ENCODE measurements around the gene TAF5L.

TAF5L gene

GRCh38 chr1:229620876-229621275 lies 5.0 kb downstream of the TAF5L start:
- POLR2A ChIA-PET: no interaction called here
- TF ChIP-seq, protein P1, sequence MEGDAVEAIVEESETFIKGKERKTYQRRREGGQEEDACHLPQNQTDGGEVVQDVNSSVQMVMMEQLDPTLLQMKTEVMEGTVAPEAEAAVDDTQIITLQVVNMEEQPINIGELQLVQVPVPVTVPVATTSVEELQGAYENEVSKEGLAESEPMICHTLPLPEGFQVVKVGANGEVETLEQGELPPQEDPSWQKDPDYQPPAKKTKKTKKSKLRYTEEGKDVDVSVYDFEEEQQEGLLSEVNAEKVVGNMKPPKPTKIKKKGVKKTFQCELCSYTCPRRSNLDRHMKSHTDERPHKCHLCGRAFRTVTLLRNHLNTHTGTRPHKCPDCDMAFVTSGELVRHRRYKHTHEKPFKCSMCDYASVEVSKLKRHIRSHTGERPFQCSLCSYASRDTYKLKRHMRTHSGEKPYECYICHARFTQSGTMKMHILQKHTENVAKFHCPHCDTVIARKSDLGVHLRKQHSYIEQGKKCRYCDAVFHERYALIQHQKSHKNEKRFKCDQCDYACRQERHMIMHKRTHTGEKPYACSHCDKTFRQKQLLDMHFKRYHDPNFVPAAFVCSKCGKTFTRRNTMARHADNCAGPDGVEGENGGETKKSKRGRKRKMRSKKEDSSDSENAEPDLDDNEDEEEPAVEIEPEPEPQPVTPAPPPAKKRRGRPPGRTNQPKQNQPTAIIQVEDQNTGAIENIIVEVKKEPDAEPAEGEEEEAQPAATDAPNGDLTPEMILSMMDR (IDR thresholded peaks at IDR 0.05; ENCODE audit: insufficient read depth, low read length, missing control alignments): no peak

DNA sequence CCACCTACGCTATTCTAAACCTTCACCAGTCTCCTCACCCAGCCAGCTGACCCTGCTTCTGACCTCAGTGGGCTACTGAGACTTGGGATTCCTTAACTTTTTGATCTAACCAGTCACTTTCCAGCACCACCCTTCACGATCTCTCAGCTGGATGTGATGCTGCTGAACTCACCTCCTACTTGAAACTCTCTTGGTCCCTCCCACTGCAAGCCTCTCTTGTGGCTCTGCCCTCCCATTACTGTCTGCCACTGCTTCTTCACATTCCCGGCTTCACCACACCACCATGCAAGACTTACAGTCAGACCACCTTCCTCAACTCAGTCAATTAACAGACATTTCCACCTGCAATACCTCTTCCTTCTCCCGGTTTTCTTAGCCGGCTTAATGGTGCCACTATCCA lies 6.3 kb downstream of the TAF5L start:
- no peak overlapping the region for H3K4me3 ChIP-seq (ENCODE audit: low read depth, low read length)
- ChIA-PET POLR2A (interaction anchor here (1.1 kb wide), 1 partner anchor 61 kb away, joined by 3 read pairs; the partner anchor contains the start of gene ABCB10), CTCF (interaction anchor here (1.2 kb wide), 1 partner anchor 61 kb away, joined by 3 read pairs; the partner anchor contains the start of gene ABCB10)
- TF ChIP-seq, protein P1 (IDR thresholded peaks at IDR 0.05; ENCODE audit: insufficient read depth, low read length, missing control alignments): no peak
- DNase-seq (ENCODE audit: low read depth, low spot score): no peak

More at GRCh38 chr1:229620876-229621275, 5.0 kb downstream of the TAF5L start:
- no peak overlapping the region for H3K4me3 ChIP-seq (ENCODE audit: low read depth, low read length)
- CTCF ChIA-PET: interaction anchor here (1.1 to 1.5 kb wide), 2 partner anchors 62 to 63 kb away, joined by 3 read pairs; partner anchors contain the start of gene ABCB10
- no peak for DNase-seq (ENCODE audit: low read depth, low spot score)

- CTCF ChIA-PET: interaction anchor here (1.2 kb wide), 1 partner anchor 60 kb away, joined by 3 read pairs; the partner anchor contains the start of gene ABCB10
- POLR2A ChIA-PET: interaction anchor here (1.1 kb wide), 1 partner anchor 60 kb away, joined by 3 read pairs; the partner anchor contains the start of gene ABCB10
- DNase-seq (ENCODE audit: low read depth, low spot score): no peak
- no peak overlapping the region for H3K4me3 ChIP-seq (ENCODE audit: low read depth, low read length)
- TF ChIP-seq, protein P1 (IDR thresholded peaks at IDR 0.05; ENCODE audit: insufficient read depth, low read length, missing control alignments): no peak
These were observed 6.9 kb downstream of the TAF5L start for GRCh38 chr1:229619002-229619401.

DNA sequence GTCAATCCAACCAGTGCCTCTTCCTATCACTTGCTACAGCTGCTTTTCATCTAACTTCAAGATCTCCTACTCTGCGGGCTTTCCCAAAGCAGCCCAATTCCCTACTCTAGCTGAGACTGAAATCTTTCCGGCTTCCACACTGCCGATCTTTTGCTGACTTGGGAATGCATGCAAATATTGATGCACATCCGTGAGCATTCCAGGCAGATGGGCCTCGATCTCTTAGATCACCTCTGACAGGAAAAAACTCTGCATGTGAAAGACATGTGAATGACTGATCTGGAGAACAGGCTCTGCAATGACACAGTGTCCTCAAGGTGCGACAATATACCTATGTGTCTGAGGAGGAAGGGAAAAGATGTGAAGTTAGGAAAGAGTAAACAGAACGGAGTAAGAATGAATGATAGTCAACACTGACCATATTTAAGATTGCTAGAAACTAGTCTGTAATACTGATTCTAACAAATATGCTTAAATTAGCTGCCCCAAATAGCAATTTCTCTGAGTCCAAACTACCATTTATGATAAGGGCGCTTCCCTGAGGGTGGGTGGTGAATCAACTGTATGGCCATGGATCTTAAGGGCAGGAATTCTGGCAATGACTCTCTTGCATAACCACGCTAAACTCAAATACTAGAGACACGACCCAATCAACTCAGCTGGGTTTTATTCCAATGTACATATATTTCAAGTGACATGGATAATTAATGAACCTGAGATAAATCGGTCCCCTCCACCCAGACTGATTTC lies 8.4 kb downstream of the TAF5L start:
- no peak overlapping the region for H3K4me3 ChIP-seq (ENCODE audit: low read depth, low read length)
- DNase-seq (ENCODE audit: low read depth, low spot score): no peak
- POLR2A ChIA-PET: no interaction called here
- TF ChIP-seq, protein P1 (IDR thresholded peaks at IDR 0.05; ENCODE audit: insufficient read depth, low read length, missing control alignments): no peak
- CTCF ChIA-PET: interaction anchor here (1.0 to 1.2 kb wide), 2 partner anchors 29 to 59 kb away, joined by 3 to 5 read pairs; partner anchors contain the start of gene ABCB10

DNA sequence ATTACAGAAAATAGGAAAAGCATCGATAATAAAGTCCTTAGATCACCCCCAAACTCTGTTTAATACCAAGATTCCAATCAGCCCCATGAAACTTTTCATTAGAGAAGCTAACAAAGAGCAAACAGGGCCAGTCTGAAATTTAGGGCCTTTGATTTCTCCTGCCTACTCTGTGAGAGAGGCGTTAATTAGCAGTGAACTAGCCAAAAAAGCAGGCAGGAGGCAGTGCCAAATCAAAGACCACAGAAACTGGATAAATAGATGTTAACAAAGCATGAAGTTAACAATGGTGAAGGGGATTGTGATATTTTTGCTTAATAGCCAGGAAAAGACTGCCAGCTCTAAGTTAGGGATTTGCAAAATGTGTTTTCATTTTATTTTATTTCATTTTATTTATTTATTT lies 11.2 kb downstream of the TAF5L start:
- CTCF ChIA-PET: interaction anchor here (0.8 to 1.4 kb wide), 2 partner anchors 9 to 704 kb away, joined by 3 to 4 read pairs; no protein-coding TSS in a partner anchor
- TF ChIP-seq, protein P1 (IDR thresholded peaks at IDR 0.05; ENCODE audit: insufficient read depth, low read length, missing control alignments): no peak
- H3K4me3 ChIP-seq (ENCODE audit: low read depth, low read length): no peak overlapping the region
- no peak for DNase-seq (ENCODE audit: low read depth, low spot score)
- POLR2A ChIA-PET: no interaction called here

GRCh38 chr1:229613938-229614337 lies 12.0 kb downstream of the TAF5L start:
- TF ChIP-seq, protein P1 (IDR thresholded peaks at IDR 0.05; ENCODE audit: insufficient read depth, low read length, missing control alignments): no peak
- POLR2A ChIA-PET: no interaction called here
- no peak for DNase-seq (ENCODE audit: low read depth, low spot score)
- H3K4me3 ChIP-seq (ENCODE audit: low read depth, low read length): no peak overlapping the region
- CTCF ChIA-PET: interaction anchor here (0.5 to 1.4 kb wide), 3 partner anchors 10 to 705 kb away, joined by 3 to 4 read pairs (median 3); no protein-coding TSS in a partner anchor
